H1 (cell line): ENCODE results near the gene KRTAP9-7. TPM values are rescaled to one million over a fixed set of nuclear protein-coding genes. Genes with fewer than 3 reads are reported as not detected.

Experiments used
- CTCF ChIA-PET: fragments of 300-600 bp; sonication (Branson Sonifier 250); formaldehyde crosslinking; loops from one replicate; lab custom pipeline; 2021; ENCODE audit not compliant: partially characterized antibody; lab: Charles Lee
- POLR2A ChIA-PET: fragments of 300-600 bp; sonication (Branson Sonifier 250); formaldehyde crosslinking; loops from one replicate; lab custom pipeline; 2021; ENCODE audit warnings: inconsistent platforms; ENCODE audit not compliant: partially characterized antibody; lab: Charles Lee
- DNase-seq, 2 experiments: peaks; one replicate each; pipeline versions ENCODE4 v3.0.0 to v3.0.0-alpha.2; 2010 to 2022; ENCODE audit warnings: low spot score in 2 of 2, low read depth in 1 of 2, mixed read lengths in 1 of 2
- FAIRE-seq: peaks from 2 replicates; lab custom pipeline; 2011; peaks lifted over from hg19 to GRCh38; lab: Jason Lieb, UNC
- H2AFZ ChIP-seq: 2 replicates; pipeline ENCODE4 v1.8.1; 2012; ENCODE audit warnings: low read length, inconsistent platforms
- H2AK5ac ChIP-seq: 2 replicates; pipeline ENCODE4 v1.6.1; 2013; ENCODE audit warnings: low read depth, low read length
- H2BK120ac ChIP-seq: replicated peaks from 2 replicates; pipeline ENCODE3; 2013; ENCODE audit warnings: low read depth, low read length, inconsistent platforms
- H2BK12ac ChIP-seq: 2 replicates; pipeline ENCODE4 v1.6.1; 2013; ENCODE audit warnings: low read depth, low read length
- H2BK15ac ChIP-seq: 2 replicates; pipeline ENCODE4 v1.6.1; 2013; ENCODE audit warnings: low read length
- H2BK20ac ChIP-seq: 2 replicates; pipeline ENCODE4 v1.6.1; 2013; ENCODE audit warnings: low read length
- H2BK5ac ChIP-seq: 2 replicates; pipeline ENCODE4 v1.6.1; 2013; ENCODE audit warnings: low read depth, low read length
- H3K14ac ChIP-seq: 2 replicates; pipeline ENCODE4 v1.6.1; 2013; ENCODE audit warnings: inconsistent platforms; ENCODE audit not compliant: insufficient read length
- H3K18ac ChIP-seq: 2 replicates; pipeline ENCODE4 v1.6.1; 2013; ENCODE audit warnings: low read length; ENCODE audit errors: extremely low read depth
- H3K23ac ChIP-seq: 2 replicates; pipeline ENCODE4 v1.6.1; 2013; ENCODE audit warnings: inconsistent platforms; ENCODE audit not compliant: insufficient read length
- H3K23me2 ChIP-seq: 2 replicates; pipeline ENCODE4 v1.6.1; 2013; ENCODE audit warnings: low read depth, low read length
- H3K27ac ChIP-seq: 2 replicates; pipeline ENCODE4 v1.6.1; 2011; ENCODE audit warnings: low read depth, low read length, inconsistent platforms
- H3K27me3 ChIP-seq, 4 experiments: replicated peaks in 1 of 4; 1 replicate in 1 of 4; 2 replicates in 3 of 4; pipeline versions ENCODE4 v1.6.1 to v1.8.1; 2011 to 2013; ENCODE audit warnings: low read length in 3 of 4, mild to moderate bottlenecking in 3 of 4, inconsistent platforms in 2 of 4, mixed read lengths in 2 of 4, moderate library complexity in 1 of 4; ENCODE audit not compliant: control insufficient read depth in 3 of 4, insufficient read depth in 3 of 4; ENCODE audit errors: extremely low read depth in 1 of 4
- H3K36me3 ChIP-seq, 4 experiments: 2 replicates each; pipeline versions ENCODE4 v1.6.1 to v1.8.1; 2011 to 2013; ENCODE audit warnings: mild to moderate bottlenecking in 4 of 4, low read length in 3 of 4, moderate library complexity in 2 of 4, control low read depth in 1 of 4, inconsistent platforms in 1 of 4; ENCODE audit not compliant: insufficient read depth in 4 of 4, control insufficient read depth in 2 of 4
- H3K4ac ChIP-seq: replicated peaks from 2 replicates; pipeline ENCODE3; 2013; ENCODE audit warnings: low read length, low read depth, mixed read lengths, inconsistent platforms; ENCODE audit not compliant: insufficient read length
- H3K4me1 ChIP-seq, 4 experiments: replicated peaks in 1 of 4; 1 replicate in 1 of 4; 2 replicates in 3 of 4; pipeline versions ENCODE4 v1.6.1 to v1.8.1; 2011 to 2013; ENCODE audit warnings: low read length in 3 of 4, inconsistent platforms in 2 of 4, mixed read lengths in 1 of 4; ENCODE audit not compliant: insufficient read depth in 4 of 4, control insufficient read depth in 3 of 4
- H3K4me2 ChIP-seq, 2 experiments: 2 replicates each; pipeline versions ENCODE4 v1.6.1 to v1.8.1; 2011 to 2013; ENCODE audit warnings: low read depth in 2 of 2, low read length in 2 of 2, control low read depth in 1 of 2, inconsistent platforms in 1 of 2, mild to moderate bottlenecking in 1 of 2; ENCODE audit not compliant: insufficient read depth in 1 of 2
- H3K4me3 ChIP-seq, 4 experiments: fragments of 200-600, 300-600 bp in 1 of 4; sonication (generic), shearing (Covaris generic), sonication (Bioruptor Twin) in 1 of 4; 2 replicates each; pipeline versions ENCODE4 v1.5.1 to v1.8.1; 2011 to 2016; ENCODE audit warnings: low read length in 4 of 4, low read depth in 3 of 4, control low read depth in 2 of 4, inconsistent platforms in 2 of 4, mild to moderate bottlenecking in 2 of 4, mixed read lengths in 1 of 4, moderate library complexity in 1 of 4; ENCODE audit not compliant: insufficient read depth in 2 of 4; ENCODE audit errors: extremely low read depth in 1 of 4
- H3K56ac ChIP-seq: replicated peaks from 2 replicates; pipeline ENCODE3; 2013; ENCODE audit warnings: low read depth, mild to moderate bottlenecking, mixed read lengths, low read length, inconsistent platforms; ENCODE audit not compliant: insufficient read length
- H3K79me1 ChIP-seq: 2 replicates; pipeline ENCODE4 v1.6.1; 2013; ENCODE audit warnings: low read depth, low read length, control low read depth
- H3K79me2 ChIP-seq, 2 experiments: 2 replicates each; pipeline versions ENCODE4 v1.6.1 to v1.8.1; 2012 to 2013; ENCODE audit warnings: low read length in 2 of 2, mild to moderate bottlenecking in 2 of 2, inconsistent platforms in 1 of 2; ENCODE audit not compliant: insufficient read depth in 2 of 2, control insufficient read depth in 1 of 2
- H3K9ac ChIP-seq, 4 experiments: replicated peaks in 1 of 4; 1 replicate in 1 of 4; 2 replicates in 3 of 4; pipeline versions ENCODE4 v1.6.1 to v1.8.1; 2011 to 2013; ENCODE audit warnings: low read depth in 3 of 4, low read length in 3 of 4, control low read depth in 2 of 4, mild to moderate bottlenecking in 2 of 4, moderate library complexity in 2 of 4, inconsistent platforms in 1 of 4; ENCODE audit errors: extremely low read depth in 1 of 4
- H3K9me3 ChIP-seq, 2 experiments: 2 replicates each; pipeline versions ENCODE4 v1.6.1 to v1.8.1; 2012 to 2013; ENCODE audit warnings: mild to moderate bottlenecking in 2 of 2, moderate library complexity in 2 of 2, control low read depth in 1 of 2, inconsistent platforms in 1 of 2, low read depth in 1 of 2, low read length in 1 of 2, mixed read lengths in 1 of 2; ENCODE audit not compliant: insufficient read depth in 2 of 2
- H4K20me1 ChIP-seq, 2 experiments: replicated peaks in 1 of 2; 2 replicates each; pipeline versions ENCODE3 to v1.8.1; 2011 to 2013; ENCODE audit warnings: inconsistent platforms in 2 of 2, low read length in 2 of 2, mild to moderate bottlenecking in 1 of 2; ENCODE audit not compliant: insufficient read depth in 2 of 2, control insufficient read depth in 1 of 2
- H4K5ac ChIP-seq: 2 replicates; pipeline ENCODE4 v1.6.1; 2013; ENCODE audit warnings: low read length, low read depth, mixed read lengths, inconsistent platforms; ENCODE audit not compliant: insufficient read length
- H4K8ac ChIP-seq: 2 replicates; pipeline ENCODE4 v1.8.0; 2013; ENCODE audit warnings: mild to moderate bottlenecking, moderate library complexity, low read length, inconsistent platforms; ENCODE audit not compliant: insufficient read depth; ENCODE audit errors: extremely low read depth
- H4K91ac ChIP-seq: replicated peaks from 2 replicates; pipeline ENCODE3; 2013; ENCODE audit warnings: low read length, mixed read lengths, inconsistent platforms; ENCODE audit not compliant: insufficient read length
- CEBPB ChIP-seq: IDR thresholded peaks from 2 replicates; pipeline ENCODE4 v1.6.1; 2012; ENCODE audit warnings: low read depth, low read length
- CTCF ChIP-seq, 3 experiments: IDR thresholded peaks; 1 replicate in 2 of 3; 2 replicates in 1 of 3; pipeline versions ENCODE4 v1.5.1 to v1.6.1; 2011; ENCODE audit warnings: low read length in 3 of 3, mild to moderate bottlenecking in 3 of 3, inconsistent platforms in 2 of 3, low read depth in 1 of 3, moderate library complexity in 1 of 3; ENCODE audit not compliant: insufficient read depth in 1 of 3; ENCODE audit errors: control extremely low read depth in 1 of 3
- KDM1A ChIP-seq: fragments of 200-600, 300-600 bp; sonication (generic); IDR thresholded peaks from 2 replicates; pipeline ENCODE4 v1.7.1; 2016; ENCODE audit warnings: mild to moderate bottlenecking, low read length, borderline replicate concordance
- RAD21 ChIP-seq, 2 experiments: IDR thresholded peaks in 1 of 2; conservative IDR thresholded peaks in 1 of 2; 2 replicates each; pipeline ENCODE4 v1.6.1; 2011; ENCODE audit warnings: low read depth in 2 of 2, low read length in 2 of 2, improper control_type of control experiment in 1 of 2, inconsistent platforms in 1 of 2, mild to moderate bottlenecking in 1 of 2, moderate library complexity in 1 of 2
- WGBS, 2 experiments: shearing (Covaris generic) in 1 of 2; methylation state at CpG; one replicate each; pipeline versions ENCODE4 v1.1.6 to v1.1.7; 2013 to 2015; ENCODE audit warnings: low lambda C conversion rate in 2 of 2, mixed read lengths in 2 of 2, inconsistent platforms in 1 of 2, low coverage in 1 of 2, missing lambda C conversion rate in 1 of 2; ENCODE audit not compliant: insufficient replicate concordance in 2 of 2, insufficient coverage in 1 of 2, insufficient read length in 1 of 2; ENCODE audit errors: extremely low coverage in 1 of 2, missing lambda C conversion rate in 1 of 2; 5-methylcytosine and 5-hydroxymethylcytosine counted together
- polyA plus RNA-seq, 7 experiments: library from polyadenylated mRNA; depleted of rRNA in 3 of 7; stranded (reverse) in 5 of 7; unstranded in 2 of 7; fragments of >200 nt in 5 of 7; fragments of 200-250 nt in 2 of 7; gene quantifications; 1 replicate in 5 of 7; 2 replicates in 1 of 7; 4 replicates in 1 of 7; pipeline versions ENCODE4 v1.2.1 to v1.2.3, GENCODE V29; 2011 to 2013; ENCODE audit warnings: missing spikeins in 2 of 7, mixed read lengths in 2 of 7
- total RNA-seq: library from RNA; stranded (reverse); fragmentation: NEBNext Ultra II Directional; extraction: Animal tissue kit (Norgen Biotek cat#: 25700); gene quantifications from 2 replicates; pipeline ENCODE4 v1.2.1, GENCODE V29; 2021

Gene KRTAP9-7
- total and polyA plus RNA-seq, 2 of the 8 experiments (the other 6 are each of a cell fraction or from before 2014, with no cell fraction given): not detected

- no peaks in the 10 kb centered on the region for H4K20me1 ChIP-seq
- H3K4me3 ChIP-seq: no peak overlapping the region
- no peak overlapping the region for H3K9ac ChIP-seq
- H2BK5ac ChIP-seq: no peak overlapping the region
- ChIA-PET POLR2A (interaction anchor here (0.8 kb wide), 1 partner anchor 367 kb away, joined by 3 read pairs; the partner anchor contains the start of gene EIF1), CTCF (interaction anchor here (0.6 to 3.7 kb wide), 65 partner anchors 9 to 619 kb away, joined by 3 to 31 read pairs (median 4); partner anchors contain the start of genes KRT24, KRT33A, KRTAP1-1 and KRTAP1-3)
- no peak overlapping the region for H3K23ac ChIP-seq
- H3K27ac ChIP-seq: no peak overlapping the region
- 0 out of 2 replicates have a peak overlapping the region, but pooled peaks have one; percentile 18 for H2AFZ ChIP-seq
- FAIRE-seq (peak; percentile 48), DNase-seq (no peak)
- H3K36me3 ChIP-seq: no peaks in the 10 kb centered on the region
- H4K91ac ChIP-seq: no peak overlapping the region
- no peak overlapping the region for H3K4ac ChIP-seq
- H2BK120ac ChIP-seq: no peak overlapping the region
- no peaks in the 10 kb centered on the region for H3K79me2 ChIP-seq
- no peak overlapping the region for H2BK15ac ChIP-seq
- no peak overlapping the region for H3K4me2 ChIP-seq
- no peak overlapping the region for H2AK5ac ChIP-seq
- no peaks in the 10 kb centered on the region for H3K79me1 ChIP-seq
- H3K4me1 ChIP-seq: no peaks in the 10 kb centered on the region; a peak in 1 of 7 replicates
- no peak overlapping the region for H2BK12ac ChIP-seq
- no peaks in the 10 kb centered on the region for H3K27me3 ChIP-seq
- H2BK20ac ChIP-seq: no peak overlapping the region
- H3K14ac ChIP-seq: no peak overlapping the region
- H4K8ac ChIP-seq: no peak overlapping the region
- H3K56ac ChIP-seq: no peak overlapping the region
- TF ChIP-seq KDM1A (no peak), CEBPB (0 out of 2 replicates have a peak, but pooled peaks have one; percentile 7), RAD21 (IDR thresholded peaks at IDR 0.05 in 1 of 2, conservative IDR thresholded peaks at IDR 0.05 in 1 of 2; ENCODE audit: low read depth in 2 of 2, low read length in 2 of 2) (peak; percentile 69 to 72), CTCF (IDR thresholded peaks at IDR 0.05; ENCODE audit: control extremely low read depth in 1 of 3, insufficient read depth in 1 of 3, low read depth in 1 of 3, low read length in 3 of 3) (peak in 2 of 3 experiments; percentile 41 to 68; a peak in 2 of 4 replicates)
- H3K23me2 ChIP-seq: no peaks in the 10 kb centered on the region
- H3K9me3 ChIP-seq: 0 out of 4 replicates have a peak, but pooled peaks cover 0 to 5% of the 10 kb centered on the region in 2 experiments
- H4K5ac ChIP-seq: no peak overlapping the region
- WGBS, 2 experiments: 57% methylated on average over 5 of the region's 5 CpGs; no CpG with 5 or more reads in 1 of the 2 experiments
- H3K18ac ChIP-seq: no peak overlapping the region
Observed at GRCh38 chr17:41322094-41322902, 46.8 kb downstream of the KRTAP9-7 start.
